Liver (tissue), 9 donors: Measurements from ENCODE around the gene ARHGEF26. TPM values are rescaled to one million over a fixed set of nuclear protein-coding genes. Genes with fewer than 3 reads are reported as not detected.

ENCODE experiments used
- DNase-seq: peaks from one replicate; pipeline ENCODE4 v3.0.0-alpha.2; 2017; ENCODE audit warnings: low spot score
- H3K27ac ChIP-seq, 2 donors: one replicate each; pipeline ENCODE4 v1.7.0; 2013; ENCODE audit warnings: inconsistent platforms in 2 of 2, low read length in 2 of 2, control low read depth in 1 of 2, low read depth in 1 of 2, mild to moderate bottlenecking in 1 of 2
- H3K27me3 ChIP-seq, 4 donors: one replicate each; pipeline versions ENCODE4 v1.6.1 to v1.7.0; 2013; ENCODE audit warnings: low read length in 3 of 4, inconsistent platforms in 1 of 4, mild to moderate bottlenecking in 1 of 4, moderate library complexity in 1 of 4; ENCODE audit not compliant: control insufficient read depth in 4 of 4, insufficient read depth in 4 of 4
- H3K36me3 ChIP-seq, 4 donors: one replicate each; pipeline versions ENCODE4 v1.6.1 to v1.7.0; 2013; ENCODE audit warnings: low read length in 3 of 4, mild to moderate bottlenecking in 3 of 4, low read depth in 1 of 4, moderate library complexity in 1 of 4; ENCODE audit not compliant: control insufficient read depth in 4 of 4, insufficient read depth in 3 of 4
- H3K4me1 ChIP-seq, 4 donors: one replicate each; pipeline versions ENCODE4 v1.6.1 to v1.7.0; 2013; ENCODE audit warnings: low read length in 3 of 4, mild to moderate bottlenecking in 3 of 4, moderate library complexity in 1 of 4; ENCODE audit not compliant: control insufficient read depth in 4 of 4, insufficient read depth in 4 of 4
- H3K4me3 ChIP-seq, 3 donors: one replicate each; pipeline versions ENCODE4 v1.6.1 to v1.7.0; 2013; ENCODE audit warnings: low read length in 3 of 3, control low read depth in 1 of 3, low read depth in 1 of 3, mild to moderate bottlenecking in 1 of 3
- H3K9ac ChIP-seq, 2 donors: one replicate each; pipeline ENCODE4 v1.7.0; 2013; ENCODE audit warnings: low read length in 2 of 2, mild to moderate bottlenecking in 2 of 2, moderate library complexity in 2 of 2, control low read depth in 1 of 2, low read depth in 1 of 2
- H3K9me3 ChIP-seq, 4 donors: one replicate each; pipeline versions ENCODE4 v1.6.1 to v1.7.0; 2013; ENCODE audit warnings: low read length in 3 of 4; ENCODE audit not compliant: control insufficient read depth in 4 of 4
- ATF3 ChIP-seq: IDR thresholded peaks from 2 replicates; pipeline ENCODE4 v1.6.1; 2016; ENCODE audit warnings: antibody characterized with exemption
- EGR1 ChIP-seq, 2 donors: IDR thresholded peaks; 2 replicates each; pipeline ENCODE4 v1.6.1; 2016 to 2018; ENCODE audit warnings: antibody characterized with exemption in 2 of 2, low read depth in 2 of 2
- FOXA1 ChIP-seq: IDR thresholded peaks from 2 replicates; pipeline ENCODE4 v1.6.1; 2016; ENCODE audit warnings: antibody characterized with exemption
- FOXA2 ChIP-seq: IDR thresholded peaks from 2 replicates; pipeline ENCODE4 v1.6.1; 2016; ENCODE audit warnings: antibody characterized with exemption
- GABPA ChIP-seq, 2 donors: IDR thresholded peaks in 1 of 2; conservative IDR thresholded peaks in 1 of 2; 2 replicates each; pipeline ENCODE4 v1.6.1; 2016; ENCODE audit warnings: antibody characterized with exemption in 2 of 2, mild to moderate bottlenecking in 1 of 2, moderate library complexity in 1 of 2
- HNF4A ChIP-seq, 2 donors: conservative IDR thresholded peaks; 2 replicates each; pipeline ENCODE4 v1.6.1; 2016; ENCODE audit warnings: antibody characterized with exemption in 2 of 2, mild to moderate bottlenecking in 2 of 2
- HNF4G ChIP-seq: IDR thresholded peaks from 2 replicates; pipeline ENCODE4 v1.6.1; 2016; ENCODE audit warnings: antibody characterized with exemption
- JUND ChIP-seq, 2 donors: IDR thresholded peaks; 2 replicates each; pipeline ENCODE4 v1.6.1; 2016; ENCODE audit warnings: antibody characterized with exemption in 2 of 2
- MAX ChIP-seq: IDR thresholded peaks from 2 replicates; pipeline ENCODE4 v1.6.1; 2016; ENCODE audit warnings: antibody characterized with exemption
- NR2F2 ChIP-seq: IDR thresholded peaks from 2 replicates; pipeline ENCODE4 v1.6.1; 2016; ENCODE audit warnings: antibody characterized with exemption
- RAD21 ChIP-seq, 2 donors: IDR thresholded peaks; 2 replicates each; pipeline ENCODE4 v1.6.1; 2016; ENCODE audit warnings: antibody characterized with exemption in 2 of 2, mild to moderate bottlenecking in 2 of 2
- RXRA ChIP-seq, 2 donors: IDR thresholded peaks; 2 replicates each; pipeline ENCODE4 v1.6.1; 2017 to 2018; ENCODE audit warnings: antibody characterized with exemption in 2 of 2, mild to moderate bottlenecking in 1 of 2
- SP1 ChIP-seq: IDR thresholded peaks from 2 replicates; pipeline ENCODE4 v1.6.1; 2018; ENCODE audit warnings: antibody characterized with exemption, mild to moderate bottlenecking
- TAF1 ChIP-seq: conservative IDR thresholded peaks from 2 replicates; pipeline ENCODE4 v1.6.1; 2016; ENCODE audit warnings: antibody characterized with exemption, mild to moderate bottlenecking
- YY1 ChIP-seq: IDR thresholded peaks from 2 replicates; pipeline ENCODE4 v1.6.1; 2016; ENCODE audit warnings: antibody characterized with exemption, mild to moderate bottlenecking
- WGBS: extraction: QIAGEN DNeasy Blood & Tissue Kit; methylation state at CpG from one replicate; pipeline ENCODE4 v1.1.7; 2013; 5-methylcytosine and 5-hydroxymethylcytosine counted together
- polyA plus RNA-seq, 2 donors: library from polyadenylated mRNA; stranded (reverse) in 1 of 2; unstranded in 1 of 2; fragments of 200-250 nt in 1 of 2; fragments of >200 nt in 1 of 2; fragmentation: Nextera tagmentation in 1 of 2; extraction: Ambion mirVana in 1 of 2; gene quantifications; one replicate each; pipeline versions ENCODE4 v1.2.1 to v1.2.3, GENCODE V29; 2013 to 2015
- total RNA-seq, 2 donors: library from RNA; depleted of rRNA; stranded (reverse); fragments of >200 nt; gene quantifications; one replicate each; pipeline ENCODE4 v1.2.3, GENCODE V29; 2014
- TF ChIP-seq, protein P1 (sequence below): IDR thresholded peaks from 2 replicates; pipeline ENCODE4 v1.6.1; 2016; ENCODE audit warnings: antibody characterized with exemption, mild to moderate bottlenecking
- TF ChIP-seq, protein P2 (sequence below): IDR thresholded peaks from 2 replicates; pipeline ENCODE4 v1.6.1; 2016; ENCODE audit warnings: antibody characterized with exemption
- TF ChIP-seq, protein P3 (sequence below): fragments of 150-350 bp; IDR thresholded peaks from 2 replicates; pipeline ENCODE4 v1.5.1; 2017; ENCODE audit warnings: improper control_type of control experiment, low read depth, low read length; ENCODE audit not compliant: missing input control
- donor health status: healthy.
- donor health status: healthy.
- donor health status: healthy.
- donor health status: healthy.
- donor health status: healthy.

The ARHGEF26 gene
- total and polyA plus RNA-seq, 4 donors: 1.4 to 27.9 (median 18.7) TPM

GRCh38 chr3:154273381-154273780 lies 152.2 kb downstream of the ARHGEF26 start:
- Histone ChIP-seq H3K36me3 (peaks cover 4 to 48% (median 35%) of the 10 kb centered on the region in 4 donors), H3K9ac (no peak overlapping the region), H3K4me1 (no peaks in the 10 kb centered on the region), H3K4me3 (no peak overlapping the region), H3K27me3 (no peaks in the 10 kb centered on the region), H3K27ac (no peak overlapping the region), H3K9me3 (no peaks in the 10 kb centered on the region)
- WGBS: 91% methylated on average over 2 of the region's 2 CpGs
- no peak for TF ChIP-seq HNF4G
- DNase-seq: no peak

- Histone ChIP-seq H3K9me3 (no peaks in the 10 kb centered on the region), H3K27ac (no peak overlapping the region), H3K9ac (no peak overlapping the region), H3K4me1 (no peaks in the 10 kb centered on the region), H3K27me3 (no peaks in the 10 kb centered on the region), H3K36me3 (peaks cover 4 to 54% (median 36%) of the 10 kb centered on the region in 4 donors), H3K4me3 (no peak overlapping the region)
- no peak for DNase-seq
- TF ChIP-seq, protein P1, sequence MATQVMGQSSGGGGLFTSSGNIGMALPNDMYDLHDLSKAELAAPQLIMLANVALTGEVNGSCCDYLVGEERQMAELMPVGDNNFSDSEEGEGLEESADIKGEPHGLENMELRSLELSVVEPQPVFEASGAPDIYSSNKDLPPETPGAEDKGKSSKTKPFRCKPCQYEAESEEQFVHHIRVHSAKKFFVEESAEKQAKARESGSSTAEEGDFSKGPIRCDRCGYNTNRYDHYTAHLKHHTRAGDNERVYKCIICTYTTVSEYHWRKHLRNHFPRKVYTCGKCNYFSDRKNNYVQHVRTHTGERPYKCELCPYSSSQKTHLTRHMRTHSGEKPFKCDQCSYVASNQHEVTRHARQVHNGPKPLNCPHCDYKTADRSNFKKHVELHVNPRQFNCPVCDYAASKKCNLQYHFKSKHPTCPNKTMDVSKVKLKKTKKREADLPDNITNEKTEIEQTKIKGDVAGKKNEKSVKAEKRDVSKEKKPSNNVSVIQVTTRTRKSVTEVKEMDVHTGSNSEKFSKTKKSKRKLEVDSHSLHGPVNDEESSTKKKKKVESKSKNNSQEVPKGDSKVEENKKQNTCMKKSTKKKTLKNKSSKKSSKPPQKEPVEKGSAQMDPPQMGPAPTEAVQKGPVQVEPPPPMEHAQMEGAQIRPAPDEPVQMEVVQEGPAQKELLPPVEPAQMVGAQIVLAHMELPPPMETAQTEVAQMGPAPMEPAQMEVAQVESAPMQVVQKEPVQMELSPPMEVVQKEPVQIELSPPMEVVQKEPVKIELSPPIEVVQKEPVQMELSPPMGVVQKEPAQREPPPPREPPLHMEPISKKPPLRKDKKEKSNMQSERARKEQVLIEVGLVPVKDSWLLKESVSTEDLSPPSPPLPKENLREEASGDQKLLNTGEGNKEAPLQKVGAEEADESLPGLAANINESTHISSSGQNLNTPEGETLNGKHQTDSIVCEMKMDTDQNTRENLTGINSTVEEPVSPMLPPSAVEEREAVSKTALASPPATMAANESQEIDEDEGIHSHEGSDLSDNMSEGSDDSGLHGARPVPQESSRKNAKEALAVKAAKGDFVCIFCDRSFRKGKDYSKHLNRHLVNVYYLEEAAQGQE: no peak
- no peak for TF ChIP-seq FOXA1
- TF ChIP-seq JUND (IDR thresholded peaks at IDR 0.05): no peak
- TF ChIP-seq HNF4G: no peak
- no peak for TF ChIP-seq SP1
- TF ChIP-seq RAD21 (IDR thresholded peaks at IDR 0.05): no peak
- no peak for TF ChIP-seq EGR1 (IDR thresholded peaks at IDR 0.05; ENCODE audit: low read depth in 2 of 2)
- TF ChIP-seq GABPA (IDR thresholded peaks at IDR 0.05 in 1 of 2, conservative IDR thresholded peaks at IDR 0.05 in 1 of 2): no peak
- no peak for TF ChIP-seq MAX
- TF ChIP-seq HNF4A (conservative IDR thresholded peaks at IDR 0.05): no peak
- TF ChIP-seq TAF1: no peak
- no peak for TF ChIP-seq RXRA (IDR thresholded peaks at IDR 0.05)
- no peak for TF ChIP-seq ATF3
- TF ChIP-seq, protein P2, sequence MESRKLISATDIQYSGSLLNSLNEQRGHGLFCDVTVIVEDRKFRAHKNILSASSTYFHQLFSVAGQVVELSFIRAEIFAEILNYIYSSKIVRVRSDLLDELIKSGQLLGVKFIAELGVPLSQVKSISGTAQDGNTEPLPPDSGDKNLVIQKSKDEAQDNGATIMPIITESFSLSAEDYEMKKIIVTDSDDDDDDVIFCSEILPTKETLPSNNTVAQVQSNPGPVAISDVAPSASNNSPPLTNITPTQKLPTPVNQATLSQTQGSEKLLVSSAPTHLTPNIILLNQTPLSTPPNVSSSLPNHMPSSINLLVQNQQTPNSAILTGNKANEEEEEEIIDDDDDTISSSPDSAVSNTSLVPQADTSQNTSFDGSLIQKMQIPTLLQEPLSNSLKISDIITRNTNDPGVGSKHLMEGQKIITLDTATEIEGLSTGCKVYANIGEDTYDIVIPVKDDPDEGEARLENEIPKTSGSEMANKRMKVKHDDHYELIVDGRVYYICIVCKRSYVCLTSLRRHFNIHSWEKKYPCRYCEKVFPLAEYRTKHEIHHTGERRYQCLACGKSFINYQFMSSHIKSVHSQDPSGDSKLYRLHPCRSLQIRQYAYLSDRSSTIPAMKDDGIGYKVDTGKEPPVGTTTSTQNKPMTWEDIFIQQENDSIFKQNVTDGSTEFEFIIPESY: no peak
- TF ChIP-seq FOXA2: no peak
- TF ChIP-seq, protein P3, sequence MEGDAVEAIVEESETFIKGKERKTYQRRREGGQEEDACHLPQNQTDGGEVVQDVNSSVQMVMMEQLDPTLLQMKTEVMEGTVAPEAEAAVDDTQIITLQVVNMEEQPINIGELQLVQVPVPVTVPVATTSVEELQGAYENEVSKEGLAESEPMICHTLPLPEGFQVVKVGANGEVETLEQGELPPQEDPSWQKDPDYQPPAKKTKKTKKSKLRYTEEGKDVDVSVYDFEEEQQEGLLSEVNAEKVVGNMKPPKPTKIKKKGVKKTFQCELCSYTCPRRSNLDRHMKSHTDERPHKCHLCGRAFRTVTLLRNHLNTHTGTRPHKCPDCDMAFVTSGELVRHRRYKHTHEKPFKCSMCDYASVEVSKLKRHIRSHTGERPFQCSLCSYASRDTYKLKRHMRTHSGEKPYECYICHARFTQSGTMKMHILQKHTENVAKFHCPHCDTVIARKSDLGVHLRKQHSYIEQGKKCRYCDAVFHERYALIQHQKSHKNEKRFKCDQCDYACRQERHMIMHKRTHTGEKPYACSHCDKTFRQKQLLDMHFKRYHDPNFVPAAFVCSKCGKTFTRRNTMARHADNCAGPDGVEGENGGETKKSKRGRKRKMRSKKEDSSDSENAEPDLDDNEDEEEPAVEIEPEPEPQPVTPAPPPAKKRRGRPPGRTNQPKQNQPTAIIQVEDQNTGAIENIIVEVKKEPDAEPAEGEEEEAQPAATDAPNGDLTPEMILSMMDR: no peak
- TF ChIP-seq YY1: no peak
- no peak for TF ChIP-seq NR2F2
- WGBS: 57% methylated on average over 2 of the region's 2 CpGs
Measured at GRCh38 chr3:154274348-154274747, 153.2 kb downstream of the ARHGEF26 start.
